ENCODE measurements around the gene TMEM151B.
A peak's percentile ranks its signal among the peaks of the same experiment; 100 is the strongest.
"Not testable (repeated sequence)": the region's sequence is repeated elsewhere in the genome, so short reads cannot be mapped to it uniquely, and the experiment has no call there.

Gene TMEM151B

GRCh38 chr6:44227148-44227793, 43.0 kb upstream of the TMEM151B start:
- no peak for TF ChIP-seq JUND (IDR thresholded peaks at IDR 0.05; ENCODE audit: low read depth)
- DNase-seq (ENCODE audit: low read depth in 1 of 2, low spot score in 1 of 2): no peak
- in situ Hi-C loops (cut with HindIII; ENCODE audit: low pct_unique_long_range_greater_than_20kb, low sequenced_read_pairs): no loop called here

- no peak for DNase-seq (ENCODE audit: low read depth in 1 of 2, low spot score in 1 of 2)
- in situ Hi-C loops (cut with HindIII; ENCODE audit: low pct_unique_long_range_greater_than_20kb, low sequenced_read_pairs): no loop called here
- TF ChIP-seq JUND (IDR thresholded peaks at IDR 0.05; ENCODE audit: low read depth): no peak
Measured at GRCh38 chr6:44228031-44228430, 42.2 kb upstream of the TMEM151B start.

GRCh38 chr6:44228433-44228832, 41.8 kb upstream of the TMEM151B start:
- no peak for TF ChIP-seq JUND (IDR thresholded peaks at IDR 0.05; ENCODE audit: low read depth)
- in situ Hi-C loops (cut with HindIII; ENCODE audit: low pct_unique_long_range_greater_than_20kb, low sequenced_read_pairs): no loop called here
- no peak for DNase-seq (ENCODE audit: low read depth in 1 of 2, low spot score in 1 of 2)

GRCh38 chr6:44228836-44229235, 41.4 kb upstream of the TMEM151B start:
- no peak for DNase-seq (ENCODE audit: low read depth in 1 of 2, low spot score in 1 of 2)
- TF ChIP-seq JUND (IDR thresholded peaks at IDR 0.05; ENCODE audit: low read depth): no peak
- in situ Hi-C loops (cut with HindIII; ENCODE audit: low pct_unique_long_range_greater_than_20kb, low sequenced_read_pairs): no loop called here

GRCh38 chr6:44229376-44230033, 40.7 kb upstream of the TMEM151B start:
- in situ Hi-C loops (cut with HindIII; ENCODE audit: low pct_unique_long_range_greater_than_20kb, low sequenced_read_pairs): no loop called here
- TF ChIP-seq JUND (IDR thresholded peaks at IDR 0.05; ENCODE audit: low read depth): no peak
- DNase-seq (ENCODE audit: low read depth in 1 of 2, low spot score in 1 of 2): no peak

- in situ Hi-C loops (cut with HindIII; ENCODE audit: low pct_unique_long_range_greater_than_20kb, low sequenced_read_pairs): no loop called here
- no peak for TF ChIP-seq JUND (IDR thresholded peaks at IDR 0.05; ENCODE audit: low read depth)
- no peak for DNase-seq (ENCODE audit: low read depth in 1 of 2, low spot score in 1 of 2)
Measured at GRCh38 chr6:44230034-44230675, 40.1 kb upstream of the TMEM151B start.

- DNase-seq (ENCODE audit: low read depth in 1 of 2, low spot score in 1 of 2); in situ Hi-C loops (cut with HindIII; ENCODE audit: low pct_unique_long_range_greater_than_20kb, low sequenced_read_pairs): not testable (repeated sequence)
Measured at GRCh38 chr6:44231426-44231825, 38.8 kb upstream of the TMEM151B start.

GRCh38 chr6:44232676-44233566, 37.3 kb upstream of the TMEM151B start:
- in situ Hi-C loops (cut with HindIII; ENCODE audit: low pct_unique_long_range_greater_than_20kb, low sequenced_read_pairs): no loop called here
- DNase-seq (ENCODE audit: low read depth in 1 of 2, low spot score in 1 of 2): no peak
- no peak for TF ChIP-seq JUND (IDR thresholded peaks at IDR 0.05; ENCODE audit: low read depth)

- DNase-seq (ENCODE audit: low read depth in 1 of 2, low spot score in 1 of 2): no peak
- in situ Hi-C loops (cut with HindIII; ENCODE audit: low pct_unique_long_range_greater_than_20kb, low sequenced_read_pairs): no loop called here
- no peak for TF ChIP-seq JUND (IDR thresholded peaks at IDR 0.05; ENCODE audit: low read depth)
Measured at GRCh38 chr6:44233567-44234100, 36.6 kb upstream of the TMEM151B start.

GRCh38 chr6:44234101-44235025, 35.9 kb upstream of the TMEM151B start:
- in situ Hi-C loops (cut with HindIII; ENCODE audit: low pct_unique_long_range_greater_than_20kb, low sequenced_read_pairs): no loop called here
- DNase-seq (ENCODE audit: low read depth in 1 of 2, low spot score in 1 of 2): peak; percentile 72 to 88
- no peak for TF ChIP-seq JUND (IDR thresholded peaks at IDR 0.05; ENCODE audit: low read depth)

GRCh38 chr6:44235269-44235668, 35.0 kb upstream of the TMEM151B start:
- no peak for DNase-seq (ENCODE audit: low read depth in 1 of 2, low spot score in 1 of 2)
- in situ Hi-C loops (cut with HindIII; ENCODE audit: low pct_unique_long_range_greater_than_20kb, low sequenced_read_pairs): no loop called here
- TF ChIP-seq JUND (IDR thresholded peaks at IDR 0.05; ENCODE audit: low read depth): no peak

All from T47D (cell line).